Panc1 (cell line): ENCODE results near the gene FUT3.

Source experiments
- CTCF ChIP-seq: fragments of 450-650 bp; IDR thresholded peaks from 2 replicates; pipeline ENCODE4 v1.5.1; 2017; ENCODE audit warnings: mild to moderate bottlenecking
- POLR2AphosphoS5 ChIP-seq: IDR thresholded peaks from 2 replicates; pipeline ENCODE4 v1.6.1; 2012; ENCODE audit warnings: mild to moderate bottlenecking, low read depth, low read length, moderate library complexity
- SIN3A ChIP-seq: IDR thresholded peaks from 2 replicates; pipeline ENCODE4 v1.6.1; 2012; ENCODE audit warnings: low read depth, mild to moderate bottlenecking, low read length, moderate library complexity, borderline replicate concordance; ENCODE audit not compliant: insufficient read depth
- TCF7L2 ChIP-seq: IDR thresholded peaks from 2 replicates; pipeline ENCODE4 v1.6.1; 2011; ENCODE audit warnings: mild to moderate bottlenecking, low read depth, low read length, inconsistent platforms

- TF ChIP-seq CTCF: no peak
- TF ChIP-seq SIN3A: no peak
- TF ChIP-seq TCF7L2: no peak
- no peak for TF ChIP-seq POLR2AphosphoS5
Measured at GRCh38 chr19:5891572-5891937, 40.3 kb upstream of the FUT3 start.
